IPS-18c (cell line): ENCODE results near the gene PDPN.

Experiments
- H3K4me3 ChIP-seq: 2 replicates; pipeline ENCODE4 v1.7.0; 2013; ENCODE audit warnings: low read depth, mild to moderate bottlenecking, low read length, moderate library complexity; ENCODE audit not compliant: insufficient read depth
- H3K9me3 ChIP-seq: one replicate; pipeline ENCODE4 v1.6.1; 2013; ENCODE audit warnings: mild to moderate bottlenecking, low read length, moderate library complexity; ENCODE audit not compliant: control insufficient read depth, insufficient read depth

PDPN gene

GRCh38 chr1:13595411-13595810 is 11.8 kb downstream of the PDPN start:
- Histone ChIP-seq H3K4me3 (no peak overlapping the region), H3K9me3 (no peaks in the 10 kb centered on the region)

DNA sequence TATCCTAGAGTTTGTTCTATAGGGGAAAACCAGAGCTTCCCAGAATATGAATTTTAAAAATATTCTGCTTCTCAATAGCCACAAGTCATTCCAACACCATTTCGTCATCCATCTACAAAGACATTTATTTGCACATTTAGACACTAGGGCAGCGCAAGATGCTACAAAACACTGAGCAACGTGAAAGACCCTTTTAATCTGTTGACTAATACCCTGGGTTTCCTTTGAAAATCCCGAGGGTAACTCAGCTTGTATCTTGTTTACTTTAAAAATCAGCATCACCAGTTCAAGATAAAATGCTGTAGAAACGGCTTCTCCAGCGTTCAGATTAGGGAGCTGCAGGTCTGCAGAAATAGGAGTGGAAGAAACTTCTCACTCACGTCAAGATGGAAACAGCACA is 13.5 kb downstream of the PDPN start:
- Histone ChIP-seq H3K4me3 (no peak overlapping the region), H3K9me3 (no peaks in the 10 kb centered on the region)

DNA sequence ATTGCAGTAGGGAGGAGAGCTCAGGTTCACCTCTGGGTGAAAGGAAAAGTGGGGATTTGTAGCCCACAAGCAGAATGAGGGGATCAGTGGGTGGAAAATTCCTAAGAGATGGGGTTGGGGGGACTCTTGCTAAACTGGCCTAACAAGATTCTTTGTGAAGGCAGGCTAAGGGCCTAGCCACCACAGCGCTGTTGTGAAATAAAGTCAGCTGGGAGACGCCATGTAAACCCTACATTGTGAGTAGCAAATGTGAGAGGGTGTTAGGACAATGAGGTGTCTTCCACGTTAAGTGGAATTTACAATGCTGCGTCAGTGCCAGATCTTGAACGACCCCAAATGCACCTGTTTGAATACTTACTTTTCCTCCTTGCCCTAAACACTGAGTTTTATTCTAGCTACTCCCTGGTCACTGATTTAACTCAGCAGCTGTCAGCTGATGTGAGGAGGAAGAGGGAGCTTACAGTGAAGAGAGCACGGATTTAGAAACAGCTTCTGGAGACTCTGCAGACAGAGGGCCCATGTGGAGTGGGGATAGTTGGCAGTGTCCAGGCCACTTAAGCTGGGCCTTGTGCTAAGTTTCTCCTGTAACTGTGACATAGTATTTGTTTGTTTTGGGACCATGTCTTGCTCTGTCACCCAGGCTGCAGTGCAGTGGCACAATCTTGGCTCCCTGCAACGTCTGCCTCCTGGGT is 17.3 kb downstream of the PDPN start:
- H3K4me3 ChIP-seq: no peak overlapping the region
- H3K9me3 ChIP-seq: no peaks in the 10 kb centered on the region

GRCh38 chr1:13604176-13604575 is 20.5 kb downstream of the PDPN start:
- Histone ChIP-seq H3K4me3 (no peak overlapping the region), H3K9me3 (no peaks in the 10 kb centered on the region)

GRCh38 chr1:13604721-13605120 is 21.1 kb downstream of the PDPN start:
- H3K4me3 ChIP-seq: no peak overlapping the region
- no peaks in the 10 kb centered on the region for H3K9me3 ChIP-seq

- no peaks in the 10 kb centered on the region for H3K9me3 ChIP-seq
- H3K4me3 ChIP-seq: no peak overlapping the region
These were observed 21.5 kb downstream of the PDPN start for GRCh38 chr1:13605159-13605558.

- no peaks in the 10 kb centered on the region for H3K9me3 ChIP-seq
- H3K4me3 ChIP-seq: no peak overlapping the region
These were observed 23.4 kb downstream of the PDPN start for GRCh38 chr1:13607002-13607401.

DNA sequence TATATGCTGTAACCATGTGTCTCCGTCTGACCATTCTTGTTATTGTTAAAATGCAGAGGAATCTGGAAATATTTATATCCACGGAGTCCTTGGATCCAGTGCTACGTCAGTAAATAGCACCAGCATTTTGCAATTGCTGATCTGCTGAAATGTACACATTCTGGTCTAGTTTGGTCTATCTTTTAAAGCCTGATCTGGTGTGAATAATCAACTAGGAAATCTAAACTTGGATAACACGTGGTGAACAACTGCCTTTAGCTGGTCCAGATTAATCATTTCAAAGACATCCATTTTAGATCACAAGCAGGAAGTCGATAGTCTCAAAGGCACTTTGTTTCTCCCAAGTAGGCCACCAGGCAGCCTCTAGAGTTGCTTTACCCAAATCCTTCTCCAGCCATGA is 32.6 kb downstream of the PDPN start:
- Histone ChIP-seq H3K4me3 (no peak overlapping the region), H3K9me3 (no peaks in the 10 kb centered on the region)

DNA sequence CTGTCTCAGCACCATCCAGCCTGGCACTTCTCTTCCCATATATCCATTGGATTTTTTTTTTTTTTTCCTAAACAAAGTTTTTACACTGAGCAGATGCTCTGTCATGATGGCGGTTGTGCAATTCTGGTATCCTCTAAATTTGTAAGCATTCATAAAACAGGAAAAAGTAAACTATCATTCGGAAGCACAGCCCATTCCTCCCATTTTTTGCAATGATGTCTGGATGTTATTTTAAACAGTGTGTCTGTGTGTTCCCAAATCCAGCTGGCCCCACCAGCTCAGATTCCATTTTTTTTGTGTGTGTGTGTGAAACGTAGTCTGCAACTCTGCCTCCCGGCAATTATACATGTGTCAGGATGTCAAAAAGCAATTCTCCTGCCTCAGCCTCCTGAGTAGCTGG is 33.5 kb downstream of the PDPN start:
- Histone ChIP-seq H3K9me3 (no peaks in the 10 kb centered on the region), H3K4me3 (no peak overlapping the region)

- Histone ChIP-seq H3K4me3 (no peak overlapping the region), H3K9me3 (no peaks in the 10 kb centered on the region)
These were observed 34.1 kb downstream of the PDPN start for GRCh38 chr1:13617773-13618172.

DNA sequence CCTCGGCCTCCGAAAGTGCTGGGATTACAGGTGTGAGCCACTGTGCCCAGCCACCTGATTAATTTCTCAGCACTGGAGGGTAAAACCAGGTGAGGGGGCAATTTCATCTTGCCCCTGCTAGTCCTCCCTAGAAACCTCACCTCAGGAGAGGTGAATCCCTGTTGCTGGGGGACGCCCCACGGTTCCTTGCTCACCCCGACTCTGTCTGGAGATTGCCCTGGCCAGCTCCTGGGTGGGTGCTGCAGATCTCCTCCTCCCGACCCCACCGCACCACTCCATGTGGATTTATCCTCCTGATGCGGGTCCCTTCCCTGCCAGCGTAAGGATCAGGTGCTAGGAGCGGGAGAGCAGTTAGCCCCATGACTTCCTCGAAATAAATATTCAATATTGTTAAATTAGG is 34.9 kb downstream of the PDPN start:
- Histone ChIP-seq H3K4me3 (no peak overlapping the region), H3K9me3 (no peaks in the 10 kb centered on the region)

DNA sequence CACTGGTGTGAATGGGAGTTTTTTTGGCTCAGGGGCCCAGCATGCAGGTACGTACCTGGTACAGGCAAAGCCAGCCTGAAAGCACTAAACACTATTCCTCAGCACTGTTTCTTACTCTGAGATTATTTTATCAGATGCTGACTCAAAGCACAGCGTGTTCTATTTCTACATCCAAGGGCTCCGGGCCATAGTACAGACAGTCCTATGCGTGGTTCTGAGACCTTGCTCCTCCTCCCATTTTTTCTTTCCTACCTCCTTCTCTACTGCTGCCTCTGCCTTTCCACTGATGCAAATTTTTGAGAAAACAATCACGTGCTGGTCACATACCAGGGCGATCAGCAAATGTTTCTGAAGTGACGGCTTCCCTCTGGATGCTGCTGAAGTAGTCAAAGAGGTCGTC is 36.3 kb downstream of the PDPN start:
- Histone ChIP-seq H3K9me3 (no peaks in the 10 kb centered on the region), H3K4me3 (no peak overlapping the region)

- no peaks in the 10 kb centered on the region for H3K9me3 ChIP-seq
- H3K4me3 ChIP-seq: no peak overlapping the region
These were observed 37.2 kb downstream of the PDPN start for GRCh38 chr1:13620825-13621224.

GRCh38 chr1:13622446-13622845 is 38.8 kb downstream of the PDPN start:
- H3K9me3 ChIP-seq: no peaks in the 10 kb centered on the region
- no peak overlapping the region for H3K4me3 ChIP-seq

DNA sequence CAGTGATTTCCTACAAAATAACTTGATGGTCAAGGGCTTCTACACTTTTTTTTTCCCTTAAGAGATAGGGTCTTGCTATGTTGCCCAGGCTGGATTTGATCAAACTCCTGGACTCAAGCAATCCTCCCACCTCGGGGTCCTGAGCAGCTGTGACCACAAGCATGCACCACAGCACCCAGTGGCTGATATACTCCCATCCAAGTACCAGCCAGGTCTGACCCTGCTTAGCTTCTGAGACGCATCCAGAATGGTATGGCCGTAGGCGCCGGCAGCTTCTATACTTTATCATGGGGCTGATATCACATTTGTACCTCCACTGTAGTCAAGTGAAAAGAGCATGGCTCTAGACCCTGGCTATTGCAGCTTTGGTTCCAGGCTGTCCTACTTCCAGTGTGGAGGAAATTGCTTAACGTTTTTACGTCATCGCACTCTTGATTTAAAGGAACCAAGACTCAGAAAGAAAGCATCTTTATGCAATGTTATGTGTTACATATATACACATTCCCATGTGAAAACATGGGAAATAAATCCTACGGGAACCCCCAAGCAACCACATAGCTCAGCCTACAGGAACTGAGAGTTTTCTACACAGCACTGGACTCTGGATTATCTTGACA is 39.5 kb downstream of the PDPN start:
- no peak overlapping the region for H3K4me3 ChIP-seq
- no peaks in the 10 kb centered on the region for H3K9me3 ChIP-seq

GRCh38 chr1:13624526-13624925 is 40.9 kb downstream of the PDPN start:
- Histone ChIP-seq H3K9me3 (no peaks in the 10 kb centered on the region), H3K4me3 (no peak overlapping the region)

GRCh38 chr1:13627127-13627526 is 43.5 kb downstream of the PDPN start:
- Histone ChIP-seq H3K9me3 (peaks cover 2% of the 10 kb centered on the region), H3K4me3 (no peak overlapping the region)

DNA sequence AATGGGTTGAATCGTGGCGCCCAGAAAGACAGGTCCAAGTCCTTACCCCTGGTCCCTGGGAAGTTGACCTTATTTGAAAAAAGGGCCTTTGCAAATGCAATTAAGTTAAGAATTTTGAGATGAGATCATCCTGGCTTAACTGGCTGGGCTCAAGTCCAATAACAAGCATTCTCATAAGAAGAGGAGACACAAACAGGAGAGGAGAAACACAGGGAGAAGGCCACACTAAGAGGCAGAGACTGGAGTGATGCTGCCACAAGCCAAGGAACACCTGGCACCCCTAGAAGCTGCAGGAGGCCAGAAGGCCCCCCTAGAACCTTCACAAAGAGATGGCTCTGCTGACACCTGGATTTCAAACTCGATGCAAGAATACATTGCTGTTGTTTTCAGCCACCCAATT is 44.6 kb downstream of the PDPN start:
- peaks cover 2% of the 10 kb centered on the region for H3K9me3 ChIP-seq
- no peak overlapping the region for H3K4me3 ChIP-seq

GRCh38 chr1:13628711-13629110 is 45.1 kb downstream of the PDPN start:
- H3K9me3 ChIP-seq: peaks cover 2% of the 10 kb centered on the region
- H3K4me3 ChIP-seq: no peak overlapping the region
